ENCODE results near the gene NFATC4.
"Not testable (repeated sequence)": the region's sequence is repeated elsewhere in the genome, so short reads cannot be mapped to it uniquely, and the experiment has no call there.

Gene NFATC4

DNA sequence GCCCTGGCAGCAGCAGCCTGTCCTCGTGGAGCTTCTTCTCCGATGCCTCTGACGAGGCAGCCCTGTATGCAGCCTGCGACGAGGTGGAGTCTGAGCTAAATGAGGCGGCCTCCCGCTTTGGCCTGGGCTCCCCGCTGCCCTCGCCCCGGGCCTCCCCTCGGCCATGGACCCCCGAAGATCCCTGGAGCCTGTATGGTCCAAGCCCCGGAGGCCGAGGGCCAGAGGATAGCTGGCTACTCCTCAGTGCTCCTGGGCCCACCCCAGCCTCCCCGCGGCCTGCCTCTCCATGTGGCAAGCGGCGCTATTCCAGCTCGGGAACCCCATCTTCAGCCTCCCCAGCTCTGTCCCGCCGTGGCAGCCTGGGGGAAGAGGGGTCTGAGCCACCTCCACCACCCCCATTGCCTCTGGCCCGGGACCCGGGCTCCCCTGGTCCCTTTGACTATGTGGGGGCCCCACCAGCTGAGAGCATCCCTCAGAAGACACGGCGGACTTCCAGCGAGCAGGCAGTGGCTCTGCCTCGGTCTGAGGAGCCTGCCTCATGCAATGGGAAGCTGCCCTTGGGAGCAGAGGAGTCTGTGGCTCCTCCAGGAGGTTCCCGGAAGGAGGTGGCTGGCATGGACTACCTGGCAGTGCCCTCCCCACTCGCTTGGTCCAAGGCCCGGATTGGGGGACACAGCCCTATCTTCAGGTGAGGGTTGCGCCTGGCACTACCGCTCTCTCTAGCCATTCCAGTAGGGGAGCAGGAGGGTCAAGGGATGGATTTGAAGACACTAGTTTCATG is 2.1 kb downstream of the NFATC4 start:
- in situ Hi-C loops (cut with HindIII; ENCODE audit: low sequenced_read_pairs): loop anchor here (5.0 kb wide), 1 partner anchor 47 kb away; no protein-coding TSS in a partner anchor
- H3K4me3 ChIP-seq (ENCODE audit: low read depth, low read length): no peak overlapping the region
- TF ChIP-seq, protein P1, sequence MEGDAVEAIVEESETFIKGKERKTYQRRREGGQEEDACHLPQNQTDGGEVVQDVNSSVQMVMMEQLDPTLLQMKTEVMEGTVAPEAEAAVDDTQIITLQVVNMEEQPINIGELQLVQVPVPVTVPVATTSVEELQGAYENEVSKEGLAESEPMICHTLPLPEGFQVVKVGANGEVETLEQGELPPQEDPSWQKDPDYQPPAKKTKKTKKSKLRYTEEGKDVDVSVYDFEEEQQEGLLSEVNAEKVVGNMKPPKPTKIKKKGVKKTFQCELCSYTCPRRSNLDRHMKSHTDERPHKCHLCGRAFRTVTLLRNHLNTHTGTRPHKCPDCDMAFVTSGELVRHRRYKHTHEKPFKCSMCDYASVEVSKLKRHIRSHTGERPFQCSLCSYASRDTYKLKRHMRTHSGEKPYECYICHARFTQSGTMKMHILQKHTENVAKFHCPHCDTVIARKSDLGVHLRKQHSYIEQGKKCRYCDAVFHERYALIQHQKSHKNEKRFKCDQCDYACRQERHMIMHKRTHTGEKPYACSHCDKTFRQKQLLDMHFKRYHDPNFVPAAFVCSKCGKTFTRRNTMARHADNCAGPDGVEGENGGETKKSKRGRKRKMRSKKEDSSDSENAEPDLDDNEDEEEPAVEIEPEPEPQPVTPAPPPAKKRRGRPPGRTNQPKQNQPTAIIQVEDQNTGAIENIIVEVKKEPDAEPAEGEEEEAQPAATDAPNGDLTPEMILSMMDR (IDR thresholded peaks at IDR 0.05; ENCODE audit: low read depth, low read length, missing control alignments): no peak
- DNase-seq (ENCODE audit: low read depth): no peak

DNA sequence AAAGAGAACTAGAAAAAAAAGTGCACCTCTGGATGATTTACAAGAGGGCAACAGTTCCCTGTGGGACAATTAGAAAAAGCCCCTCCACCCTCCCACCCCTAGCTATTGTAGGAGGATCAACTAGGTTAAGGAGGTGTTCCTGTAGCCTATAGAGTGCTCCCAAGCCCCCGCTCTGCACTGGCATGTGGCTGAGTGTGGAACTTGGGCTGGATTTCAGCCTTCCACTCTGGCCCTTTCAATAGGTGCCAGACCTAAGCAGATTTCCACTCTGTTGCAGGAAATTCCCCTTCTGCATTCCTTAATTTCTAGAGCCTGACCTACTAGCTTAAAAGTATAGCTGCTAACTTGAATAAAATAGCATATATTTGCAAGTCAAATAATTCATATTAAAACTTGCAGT is 2.8 kb downstream of the NFATC4 start:
- no peak overlapping the region for H3K4me3 ChIP-seq (ENCODE audit: low read depth, low read length)
- TF ChIP-seq, protein P1 (IDR thresholded peaks at IDR 0.05; ENCODE audit: low read depth, low read length, missing control alignments): no peak
- in situ Hi-C loops (cut with HindIII; ENCODE audit: low sequenced_read_pairs): no loop called here
- no peak for DNase-seq (ENCODE audit: low read depth)

DNA sequence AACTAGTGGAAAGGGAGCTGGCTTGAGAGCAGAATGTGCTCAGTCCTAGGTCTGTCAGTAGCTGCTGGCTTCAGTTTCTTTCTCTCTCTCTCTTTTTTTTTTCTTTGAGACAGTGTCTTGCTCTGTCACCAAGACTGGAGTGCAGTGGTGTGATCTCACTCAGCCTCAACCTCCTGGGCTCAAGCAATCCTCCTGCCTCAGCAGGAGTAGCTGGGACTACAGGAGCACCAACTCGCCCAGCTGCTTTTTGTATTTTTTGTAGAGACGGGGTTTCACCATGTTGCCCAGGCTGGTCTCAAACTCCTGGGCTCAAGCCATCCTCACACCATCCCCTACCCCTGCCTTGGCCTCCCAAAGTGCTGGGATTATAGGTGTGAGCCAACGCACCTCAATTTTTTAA is 3.6 kb downstream of the NFATC4 start:
- DNase-seq (ENCODE audit: low read depth); H3K4me3 ChIP-seq (ENCODE audit: low read depth, low read length); in situ Hi-C loops (cut with HindIII; ENCODE audit: low sequenced_read_pairs): not testable (repeated sequence)

DNA sequence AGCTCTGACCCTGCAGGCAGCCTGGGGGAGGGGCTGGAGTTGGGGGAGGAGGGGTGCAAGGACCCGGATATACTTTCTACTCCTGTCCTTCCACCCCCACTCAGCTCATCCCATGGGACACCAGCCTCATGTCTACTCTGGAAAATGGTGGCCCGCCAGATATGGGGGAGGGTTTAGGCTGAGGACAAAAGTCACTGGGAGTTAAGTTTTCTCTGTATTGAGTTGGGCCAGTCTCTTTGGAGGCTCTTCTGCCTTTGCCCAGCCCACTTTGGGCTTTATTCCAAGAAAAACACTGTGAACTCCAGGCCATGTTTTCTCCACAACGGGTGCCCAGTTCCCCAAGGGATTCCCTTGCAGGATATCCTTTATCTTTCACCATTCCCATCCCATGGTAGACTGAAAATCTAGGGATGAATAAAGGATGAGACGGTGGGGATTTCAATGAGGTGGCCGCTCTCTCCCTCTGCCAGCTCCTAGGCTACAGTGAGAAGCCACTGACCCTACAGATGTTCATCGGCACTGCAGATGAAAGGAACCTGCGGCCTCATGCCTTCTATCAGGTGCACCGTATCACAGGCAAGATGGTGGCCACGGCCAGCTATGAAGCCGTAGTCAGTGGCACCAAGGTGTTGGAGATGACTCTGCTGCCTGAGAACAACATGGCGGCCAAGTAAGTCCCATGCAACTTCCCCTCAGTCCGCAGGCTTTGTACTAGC is 4.9 kb downstream of the NFATC4 start:
- TF ChIP-seq, protein P1 (IDR thresholded peaks at IDR 0.05; ENCODE audit: low read depth, low read length, missing control alignments): no peak
- DNase-seq (ENCODE audit: low read depth): no peak
- in situ Hi-C loops (cut with HindIII; ENCODE audit: low sequenced_read_pairs): no loop called here
- H3K4me3 ChIP-seq (ENCODE audit: low read depth, low read length): no peak overlapping the region

DNA sequence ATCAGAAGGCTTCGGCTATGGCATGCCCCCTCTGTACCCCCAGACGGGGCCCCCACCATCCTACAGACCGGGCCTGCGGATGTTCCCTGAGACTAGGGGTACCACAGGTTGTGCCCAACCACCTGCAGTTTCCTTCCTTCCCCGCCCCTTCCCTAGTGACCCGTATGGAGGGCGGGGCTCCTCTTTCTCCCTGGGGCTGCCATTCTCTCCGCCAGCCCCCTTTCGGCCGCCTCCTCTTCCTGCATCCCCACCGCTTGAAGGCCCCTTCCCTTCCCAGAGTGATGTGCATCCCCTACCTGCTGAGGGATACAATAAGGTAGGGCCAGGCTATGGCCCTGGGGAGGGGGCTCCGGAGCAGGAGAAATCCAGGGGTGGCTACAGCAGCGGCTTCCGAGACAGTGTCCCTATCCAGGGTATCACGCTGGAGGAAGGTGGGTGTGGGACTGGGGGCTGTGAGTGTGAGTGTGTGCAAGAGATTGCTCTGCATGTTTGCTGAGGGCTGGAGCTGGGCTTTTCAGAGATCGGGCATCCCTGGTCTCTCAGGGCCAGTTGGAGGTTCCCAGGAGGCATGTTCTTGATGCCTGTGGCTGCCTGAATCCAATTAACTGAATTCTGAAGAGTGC is 8.6 kb downstream of the NFATC4 start:
- in situ Hi-C loops (cut with HindIII; ENCODE audit: low sequenced_read_pairs): no loop called here
- no peak overlapping the region for H3K4me3 ChIP-seq (ENCODE audit: low read depth, low read length)
- no peak for DNase-seq (ENCODE audit: low read depth)
- TF ChIP-seq, protein P1 (IDR thresholded peaks at IDR 0.05; ENCODE audit: low read depth, low read length, missing control alignments): no peak

DNA sequence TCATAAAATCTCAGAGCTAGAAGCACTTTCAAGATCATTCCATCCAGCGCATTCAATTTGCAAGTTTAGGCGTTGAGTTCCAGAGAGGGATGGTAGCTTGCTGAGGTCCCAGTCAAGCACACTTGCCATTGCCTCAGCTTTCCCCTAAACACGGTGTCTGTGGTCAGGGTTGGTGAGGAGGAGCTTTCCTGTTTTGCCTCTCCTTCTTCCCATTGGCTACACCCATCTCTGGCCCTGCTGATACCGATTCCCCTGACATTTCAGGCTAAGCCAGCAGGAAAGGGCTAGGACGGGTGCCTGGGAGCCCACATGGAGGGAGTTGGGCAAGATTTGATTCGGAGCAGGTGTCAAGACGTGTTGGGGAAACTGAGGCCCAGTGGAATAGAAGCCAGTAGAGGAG is 9.1 kb downstream of the NFATC4 start:
- TF ChIP-seq, protein P1 (IDR thresholded peaks at IDR 0.05; ENCODE audit: low read depth, low read length, missing control alignments): no peak
- in situ Hi-C loops (cut with HindIII; ENCODE audit: low sequenced_read_pairs): no loop called here
- no peak overlapping the region for H3K4me3 ChIP-seq (ENCODE audit: low read depth, low read length)
- DNase-seq (ENCODE audit: low read depth): no peak
